WTC11 (cell line): ENCODE measurements around the gene SLC41A1. TPM values are rescaled to one million over a fixed set of nuclear protein-coding genes. Genes with fewer than 3 reads are reported as not detected.
A peak's percentile ranks its signal among the peaks of the same experiment; 100 is the strongest.

ENCODE experiments used
- ATAC-seq: fragments of 200-7000 bp; cut with Tn5 transposase; 2 replicates; pipeline ENCODE4 v1.10.0; 2021; ENCODE audit warnings: mild to moderate bottlenecking, moderate library complexity
- CTCF ChIA-PET: fragments of 300-600 bp; sonication (Branson Sonifier 250); formaldehyde crosslinking; loops from one replicate; lab custom pipeline; 2021; ENCODE audit warnings: antibody characterized with exemption; lab: Charles Lee
- POLR2A ChIA-PET: fragments of 350-600 bp; sonication (Branson Sonifier 250); formaldehyde crosslinking; loops from one replicate; lab custom pipeline; 2021; ENCODE audit warnings: antibody characterized with exemption; lab: Charles Lee
- DNase-seq: peaks from one replicate; pipeline ENCODE4 v3.0.0; 2021; ENCODE audit warnings: low spot score
- H3K27ac Mint-ChIP-seq: 2 replicates; pipeline ENCODE4 v1.8.0; 2021; ENCODE audit warnings: mixed read lengths
- H3K27me3 Mint-ChIP-seq: 2 replicates; pipeline ENCODE4 v1.8.0; 2021; ENCODE audit warnings: low read depth, mild to moderate bottlenecking, moderate library complexity, mixed read lengths
- H3K36me3 Mint-ChIP-seq: 2 replicates; pipeline ENCODE4 v1.8.0; 2021; ENCODE audit warnings: mixed read lengths
- H3K4me1 Mint-ChIP-seq: 2 replicates; pipeline ENCODE4 v1.8.0; 2022; ENCODE audit warnings: mixed read lengths
- H3K4me3 Mint-ChIP-seq: 2 replicates; pipeline ENCODE4 v1.8.0; 2021; ENCODE audit warnings: mild to moderate bottlenecking, moderate library complexity, mixed read lengths
- H3K9me3 Mint-ChIP-seq: 2 replicates; pipeline ENCODE4 v1.8.0; 2021; ENCODE audit warnings: mixed read lengths
- AFF4 ChIP-seq: sonication (generic); formaldehyde crosslinking; IDR thresholded peaks from 2 replicates; pipeline ENCODE4 v1.8.1; 2023; ENCODE audit warnings: mild to moderate bottlenecking, missing genetic modification reagents, borderline replicate concordance
- ATF2 ChIP-seq: sonication (generic); formaldehyde crosslinking; IDR thresholded peaks from 2 replicates; pipeline ENCODE4 v1.8.1; 2022; ENCODE audit warnings: low read depth, missing genetic modification reagents, borderline replicate concordance
- E2F4 ChIP-seq: sonication (generic); formaldehyde crosslinking; IDR thresholded peaks from 2 replicates; pipeline ENCODE4 v1.8.1; 2022; ENCODE audit warnings: low read depth, mild to moderate bottlenecking, moderate library complexity, missing genetic modification reagents, borderline replicate concordance
- JUN ChIP-seq: sonication (generic); formaldehyde crosslinking; IDR thresholded peaks from 2 replicates; pipeline ENCODE4 v1.8.0; 2023; ENCODE audit warnings: mild to moderate bottlenecking, missing genetic modification reagents
- MLX ChIP-seq: sonication (generic); formaldehyde crosslinking; IDR thresholded peaks from 2 replicates; pipeline ENCODE4 v1.8.1; 2023; ENCODE audit warnings: mild to moderate bottlenecking, missing genetic modification reagents, moderate library complexity
- PREB ChIP-seq: sonication (generic); formaldehyde crosslinking; IDR thresholded peaks from 2 replicates; pipeline ENCODE4 v1.8.1; 2022; ENCODE audit warnings: mild to moderate bottlenecking, missing genetic modification reagents, moderate library complexity, borderline replicate concordance
- SOX15 ChIP-seq: fragments of 250-450 bp; sonication (Bioruptor Pico); IDR thresholded peaks from 2 replicates; pipeline ENCODE4 v1.9.0; 2021; ENCODE audit warnings: mild to moderate bottlenecking
- TCF7 ChIP-seq: sonication (generic); formaldehyde crosslinking; IDR thresholded peaks from 2 replicates; pipeline ENCODE4 v1.8.0; 2022; ENCODE audit warnings: mild to moderate bottlenecking, low read depth, missing genetic modification reagents, moderate library complexity
- TEAD4 ChIP-seq: sonication (generic); formaldehyde crosslinking; IDR thresholded peaks from 2 replicates; pipeline ENCODE4 v1.8.0; 2022; ENCODE audit warnings: mild to moderate bottlenecking, missing genetic modification reagents
- ZBTB43 ChIP-seq: sonication (generic); formaldehyde crosslinking; IDR thresholded peaks from 2 replicates; pipeline ENCODE4 v1.8.1; 2023; ENCODE audit warnings: mild to moderate bottlenecking, missing genetic modification reagents
- ZNF121 ChIP-seq: sonication (generic); formaldehyde crosslinking; IDR thresholded peaks from 2 replicates; pipeline ENCODE4 v1.8.0; 2023; ENCODE audit warnings: missing genetic modification reagents
- ZNF281 ChIP-seq: sonication (generic); formaldehyde crosslinking; IDR thresholded peaks from 2 replicates; pipeline ENCODE4 v1.8.0; 2023; ENCODE audit warnings: mild to moderate bottlenecking, missing genetic modification reagents
- ZNF512 ChIP-seq: sonication (generic); formaldehyde crosslinking; IDR thresholded peaks from 2 replicates; pipeline ENCODE4 v1.8.1; 2022; ENCODE audit warnings: missing genetic modification reagents, borderline replicate concordance
- total RNA-seq: library from RNA; stranded (reverse); gene quantifications from 3 replicates; pipeline ENCODE4 v1.2.3, GENCODE V29; 2021

Gene SLC41A1
- total RNA-seq, 1 experiment from 2014 or later = 32.8 TPM

- CTCF ChIA-PET = interaction anchor here (0.6 kb wide), 1 partner anchor 34 kb away, joined by 3 read pairs; no protein-coding TSS in a partner anchor
- H3K9me3 Mint-ChIP-seq = no peaks in the 10 kb centered on the region
- no peak for DNase-seq
- TF ChIP-seq ZBTB43 (CRISPR knock-in tag) (no peak), E2F4 (no peak), AFF4 (no peak), SOX15 (CRISPR knock-in tag) (no peak)
- TF ChIP-seq, all 79 proteins: peak for 0
- no peaks in the 10 kb centered on the region for H3K27me3 Mint-ChIP-seq
- no peak for ATAC-seq
- H3K27ac Mint-ChIP-seq = no peak overlapping the region
- no peak overlapping the region for H3K4me3 Mint-ChIP-seq
- H3K36me3 Mint-ChIP-seq = peaks cover 41% of the 10 kb centered on the region
- POLR2A ChIA-PET = no interaction called here
- 0 out of 2 replicates have a peak, but pooled peaks cover 6% of the 10 kb centered on the region for H3K4me1 Mint-ChIP-seq
Observed at GRCh38 chr1:205797168-205797567, 15.8 kb downstream of the SLC41A1 start.

- no peaks in the 10 kb centered on the region for H3K27me3 Mint-ChIP-seq
- no peaks in the 10 kb centered on the region for H3K9me3 Mint-ChIP-seq
- POLR2A ChIA-PET = no interaction called here
- ATAC-seq (no peak), DNase-seq (no peak)
- TF ChIP-seq ZNF281 (no peak), TEAD4 (no peak)
- CTCF ChIA-PET = interaction anchor here (3.5 kb wide), 1 partner anchor 183 kb away, joined by 124 read pairs; no protein-coding TSS in a partner anchor
- H3K36me3 Mint-ChIP-seq = peaks cover 51% of the 10 kb centered on the region
- H3K27ac Mint-ChIP-seq = no peak overlapping the region
- no peak overlapping the region for H3K4me3 Mint-ChIP-seq
- 0 out of 2 replicates have a peak, but pooled peaks cover 6% of the 10 kb centered on the region for H3K4me1 Mint-ChIP-seq
Observed at GRCh38 chr1:205794011-205794730, 18.8 kb downstream of the SLC41A1 start.

- H3K27me3 Mint-ChIP-seq = no peaks in the 10 kb centered on the region
- peaks cover 40% of the 10 kb centered on the region for H3K36me3 Mint-ChIP-seq
- H3K9me3 Mint-ChIP-seq = no peaks in the 10 kb centered on the region
- no peak for ATAC-seq
- H3K4me1 Mint-ChIP-seq = 0 out of 2 replicates have a peak, but pooled peaks cover 6% of the 10 kb centered on the region
- H3K4me3 Mint-ChIP-seq = no peak overlapping the region
- CTCF ChIA-PET = interaction anchor here (1.7 to 3.5 kb wide), 5 partner anchors 18 to 193 kb away, joined by 4 to 124 read pairs (median 21); no protein-coding TSS in a partner anchor
- POLR2A ChIA-PET = interaction anchor here (0.5 kb wide), 1 partner anchor 581 kb away, joined by 4 read pairs; no protein-coding TSS in a partner anchor
- H3K27ac Mint-ChIP-seq = peak overlapping the region; percentile 76; the same call in 1 of the 2 replicates
- DNase-seq = no peak
- TF ChIP-seq ATF2 (CRISPR knock-in tag) (no peak), ZNF512 (no peak), ZNF121 (no peak), PREB (no peak), TCF7 (CRISPR knock-in tag) (no peak), JUN (no peak), MLX (CRISPR knock-in tag) (no peak)
Observed at GRCh38 chr1:205792961-205793673, 19.9 kb downstream of the SLC41A1 start.
